HL-60 (cell line): Measurements from ENCODE around the gene TUBGCP6.

Experiments
- CTCF ChIP-seq: IDR thresholded peaks from one replicate; pipeline ENCODE4 v1.5.1; 2011; ENCODE audit warnings: low read length, control low read depth, inconsistent platforms; ENCODE audit not compliant: insufficient read depth
- GABPA ChIP-seq: IDR thresholded peaks from 2 replicates; pipeline ENCODE4 v1.6.1; 2012; ENCODE audit warnings: low read depth
- POLR2AphosphoS5 ChIP-seq: IDR thresholded peaks from 2 replicates; pipeline ENCODE4 v1.6.1; 2012; ENCODE audit warnings: low read depth
- TF ChIP-seq, protein P1 (sequence below): IDR thresholded peaks from 2 replicates; pipeline ENCODE4 v1.6.1; 2012; ENCODE audit warnings: low read depth; ENCODE audit not compliant: insufficient replicate concordance

DNA sequence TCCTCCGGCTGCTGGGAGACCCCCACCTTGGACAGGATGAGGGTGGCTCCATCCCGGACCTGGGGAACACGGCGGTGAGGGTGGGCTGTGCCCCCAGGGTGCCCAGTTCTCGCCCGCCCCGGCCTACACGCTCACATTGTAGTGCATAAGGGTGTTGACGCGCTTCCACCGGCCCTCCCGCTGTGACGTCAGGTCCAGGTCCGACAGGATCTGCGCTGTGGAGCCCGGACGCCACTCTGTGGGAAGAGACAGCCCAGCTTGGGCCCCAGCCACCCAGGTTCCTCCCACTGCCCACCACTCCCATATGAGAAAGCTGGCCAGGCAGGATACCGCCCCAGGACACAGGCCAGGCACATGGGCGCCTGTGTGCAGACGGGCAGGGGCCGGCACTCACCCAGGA is 33.6 kb upstream of the TUBGCP6 start:
- TF ChIP-seq CTCF (no peak), GABPA (no peak), POLR2AphosphoS5 (no peak)
- TF ChIP-seq, protein P1, sequence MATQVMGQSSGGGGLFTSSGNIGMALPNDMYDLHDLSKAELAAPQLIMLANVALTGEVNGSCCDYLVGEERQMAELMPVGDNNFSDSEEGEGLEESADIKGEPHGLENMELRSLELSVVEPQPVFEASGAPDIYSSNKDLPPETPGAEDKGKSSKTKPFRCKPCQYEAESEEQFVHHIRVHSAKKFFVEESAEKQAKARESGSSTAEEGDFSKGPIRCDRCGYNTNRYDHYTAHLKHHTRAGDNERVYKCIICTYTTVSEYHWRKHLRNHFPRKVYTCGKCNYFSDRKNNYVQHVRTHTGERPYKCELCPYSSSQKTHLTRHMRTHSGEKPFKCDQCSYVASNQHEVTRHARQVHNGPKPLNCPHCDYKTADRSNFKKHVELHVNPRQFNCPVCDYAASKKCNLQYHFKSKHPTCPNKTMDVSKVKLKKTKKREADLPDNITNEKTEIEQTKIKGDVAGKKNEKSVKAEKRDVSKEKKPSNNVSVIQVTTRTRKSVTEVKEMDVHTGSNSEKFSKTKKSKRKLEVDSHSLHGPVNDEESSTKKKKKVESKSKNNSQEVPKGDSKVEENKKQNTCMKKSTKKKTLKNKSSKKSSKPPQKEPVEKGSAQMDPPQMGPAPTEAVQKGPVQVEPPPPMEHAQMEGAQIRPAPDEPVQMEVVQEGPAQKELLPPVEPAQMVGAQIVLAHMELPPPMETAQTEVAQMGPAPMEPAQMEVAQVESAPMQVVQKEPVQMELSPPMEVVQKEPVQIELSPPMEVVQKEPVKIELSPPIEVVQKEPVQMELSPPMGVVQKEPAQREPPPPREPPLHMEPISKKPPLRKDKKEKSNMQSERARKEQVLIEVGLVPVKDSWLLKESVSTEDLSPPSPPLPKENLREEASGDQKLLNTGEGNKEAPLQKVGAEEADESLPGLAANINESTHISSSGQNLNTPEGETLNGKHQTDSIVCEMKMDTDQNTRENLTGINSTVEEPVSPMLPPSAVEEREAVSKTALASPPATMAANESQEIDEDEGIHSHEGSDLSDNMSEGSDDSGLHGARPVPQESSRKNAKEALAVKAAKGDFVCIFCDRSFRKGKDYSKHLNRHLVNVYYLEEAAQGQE: no peak
